NCI-H2227 (cell line): ENCODE measurements around the gene NAXE.
"Not testable (repeated sequence)": the region's sequence is repeated elsewhere in the genome, so short reads cannot be mapped to it uniquely, and the experiment has no call there.

Experiments used
- DNase-seq: peaks from one replicate; lab custom pipeline; 2025; ENCODE audit not compliant: unreplicated experiment; lab: John Stamatoyannopoulos, UW

The NAXE gene

GRCh38 chr1:156622581-156623297 lies 31.2 kb downstream of the NAXE start:
- DNase-seq: no peak

- peak; percentile 77 for DNase-seq
Observed at GRCh38 chr1:156623946-156624813, 32.6 kb downstream of the NAXE start.

- no peak for DNase-seq
Observed at GRCh38 chr1:156624814-156625435, 33.3 kb downstream of the NAXE start.

GRCh38 chr1:156625436-156626078 lies 34.0 kb downstream of the NAXE start:
- peak; percentile 81 for DNase-seq

GRCh38 chr1:156626079-156626438 lies 34.5 kb downstream of the NAXE start:
- no peak for DNase-seq

- peak; percentile 74 for DNase-seq
Observed at GRCh38 chr1:156627313-156627880, 35.8 kb downstream of the NAXE start.

GRCh38 chr1:156629823-156630449 lies 38.4 kb downstream of the NAXE start:
- DNase-seq: no peak

- not testable (repeated sequence) for DNase-seq
Observed at GRCh38 chr1:156631152-156631551, 39.6 kb downstream of the NAXE start.

- no peak for DNase-seq
Observed at GRCh38 chr1:156632355-156632754, 40.8 kb downstream of the NAXE start.

GRCh38 chr1:156638189-156638985 lies 46.8 kb downstream of the NAXE start:
- DNase-seq: no peak

GRCh38 chr1:156639601-156640101 lies 48.1 kb downstream of the NAXE start:
- no peak for DNase-seq

GRCh38 chr1:156640842-156641706 lies 49.5 kb downstream of the NAXE start:
- no peak for DNase-seq

- peak; percentile 88 for DNase-seq
Observed at GRCh38 chr1:156641761-156642264, 50.2 kb downstream of the NAXE start, which contains the start of gene BCAN. TSS of gene BCAN (plus strand) at chr1:156642117. CDS start at chr1:156646055, 3,938 bp downstream.

GRCh38 chr1:156642265-156643048 lies 50.9 kb downstream of the NAXE start:
- no peak for DNase-seq

- no peak for DNase-seq
Observed at GRCh38 chr1:156643049-156643777, 51.6 kb downstream of the NAXE start.

GRCh38 chr1:156643778-156644092 lies 52.2 kb downstream of the NAXE start:
- DNase-seq: no peak
